Suprapubic skin (tissue), 4 donors: ENCODE data around the gene GABRR1. TPM values are rescaled to one million over a fixed set of nuclear protein-coding genes. Genes with fewer than 3 reads are reported as not detected.
"Not testable (repeated sequence)": the region's sequence is repeated elsewhere in the genome, so short reads cannot be mapped to it uniquely, and the experiment has no call there.

Source experiments
- DNase-seq, 2 donors: peaks; one replicate each; pipeline ENCODE4 v3.0.0-alpha.2; 2019; ENCODE audit warnings: low spot score in 2 of 2
- H3K27ac ChIP-seq: fragments of 200-600 bp; sonication (generic); one replicate; pipeline ENCODE4 v1.5.1; 2019
- H3K27me3 ChIP-seq: fragments of 200-600 bp; sonication (generic); one replicate; pipeline ENCODE4 v1.5.1; 2019
- H3K36me3 ChIP-seq: fragments of 200-600 bp; sonication (generic); one replicate; pipeline ENCODE4 v1.5.1; 2019
- H3K4me1 ChIP-seq: fragments of 200-600 bp; sonication (generic); one replicate; pipeline ENCODE4 v1.5.1; 2019
- H3K4me3 ChIP-seq: fragments of 200-600 bp; sonication (generic); one replicate; pipeline ENCODE4 v1.5.1; 2019; ENCODE audit warnings: mild to moderate bottlenecking
- H3K9me3 ChIP-seq: fragments of 200-600 bp; sonication (generic); one replicate; pipeline ENCODE4 v1.5.1; 2019
- CTCF ChIP-seq, 2 donors: fragments of 200-600 bp in 1 of 2; fragments of 450-650 bp in 1 of 2; sonication (generic) in 1 of 2; IDR thresholded peaks; one replicate each; pipeline ENCODE4 v1.5.1; 2016 to 2019; ENCODE audit warnings: antibody characterized with exemption in 2 of 2, mild to moderate bottlenecking in 1 of 2, moderate library complexity in 1 of 2
- EP300 ChIP-seq: sonication (generic); formaldehyde crosslinking; IDR thresholded peaks from one replicate; pipeline ENCODE4 v1.6.1; 2017; ENCODE audit warnings: antibody characterized with exemption
- POLR2A ChIP-seq, 2 donors: fragments of 450-650 bp; IDR thresholded peaks; one replicate each; pipeline ENCODE4 v1.6.1; 2017; ENCODE audit warnings: antibody characterized with exemption in 2 of 2, mild to moderate bottlenecking in 2 of 2, moderate library complexity in 2 of 2
- POLR2AphosphoS5 ChIP-seq, 3 donors: sonication (generic); formaldehyde crosslinking; IDR thresholded peaks; one replicate each; pipeline ENCODE4 v1.6.1; 2017; ENCODE audit warnings: antibody characterized with exemption in 3 of 3
- WGBS: methylation state at CpG from one replicate; pipeline ENCODE4 v1.1.5; 2018; 5-methylcytosine and 5-hydroxymethylcytosine counted together
- total RNA-seq, 4 donors: library from RNA; depleted of rRNA; stranded (reverse); fragments of >200 nt; gene quantifications; one replicate each; pipeline ENCODE4 v1.1.0, GENCODE V29; 2016

Gene GABRR1
- total RNA-seq, 4 donors from 2014 or later: 0.48 to 0.52 TPM; not detected in 2

GRCh38 chr6:89132057-89132456 lies 85.1 kb downstream of the GABRR1 start:
- no peak overlapping the region for H3K27ac ChIP-seq
- TF ChIP-seq EP300 (no peak), CTCF (IDR thresholded peaks at IDR 0.05) (no peak), POLR2AphosphoS5 (IDR thresholded peaks at IDR 0.05) (no peak), POLR2A (IDR thresholded peaks at IDR 0.05) (no peak)
- no peaks in the 10 kb centered on the region for H3K27me3 ChIP-seq
- no peaks in the 10 kb centered on the region for H3K9me3 ChIP-seq
- 81% methylated on average over 2 of the region's 2 CpGs for whole genome bisulfite sequencing
- no peak for DNase-seq
- no peak overlapping the region for H3K4me3 ChIP-seq
- H3K36me3 ChIP-seq: no peaks in the 10 kb centered on the region
- no peaks in the 10 kb centered on the region for H3K4me1 ChIP-seq

GRCh38 chr6:89131599-89131998 lies 85.6 kb downstream of the GABRR1 start:
- Histone ChIP-seq H3K27me3 (no peaks in the 10 kb centered on the region), H3K36me3 (no peaks in the 10 kb centered on the region), H3K9me3 (no peaks in the 10 kb centered on the region), H3K27ac (no peak overlapping the region), H3K4me3 (no peak overlapping the region), H3K4me1 (no peaks in the 10 kb centered on the region)
- TF ChIP-seq EP300: no peak
- no peak for TF ChIP-seq POLR2A (IDR thresholded peaks at IDR 0.05)
- no peak for TF ChIP-seq CTCF (IDR thresholded peaks at IDR 0.05)
- TF ChIP-seq POLR2AphosphoS5 (IDR thresholded peaks at IDR 0.05): no peak
- 93% methylated on average over 2 of the region's 3 CpGs for WGBS
- DNase-seq: no peak

DNA sequence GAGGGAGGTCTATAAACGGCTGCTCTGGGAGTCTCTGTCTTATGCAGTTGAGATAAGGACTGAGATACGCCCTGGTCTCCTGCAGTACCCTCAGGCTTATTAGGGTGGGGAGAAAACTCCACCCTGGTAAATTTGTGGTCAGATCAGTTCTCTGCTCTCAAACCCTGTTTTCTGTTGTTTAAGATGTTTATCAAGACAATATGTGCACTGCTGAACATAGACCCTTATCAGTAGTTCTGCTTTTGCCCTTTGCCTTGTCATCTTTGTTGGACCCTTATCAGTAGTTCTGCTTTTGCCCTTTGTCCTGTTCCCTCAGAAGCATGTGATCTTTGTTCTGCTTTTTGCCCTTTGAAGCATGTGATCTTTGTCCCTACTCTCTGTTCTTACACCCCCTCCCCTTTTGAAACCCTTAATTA lies 88.9 kb downstream of the GABRR1 start:
- H3K36me3 ChIP-seq, H3K4me3 ChIP-seq, DNase-seq, H3K27me3 ChIP-seq, H3K9me3 ChIP-seq, H3K4me1 ChIP-seq, H3K27ac ChIP-seq: not testable (repeated sequence)
- WGBS: 49% methylated on average over 2 of the region's 2 CpGs

Other genes with a start within 250 kb of the GABRR1 start
- 100 to 1,000 TPM; 238 to 292 (median 271) TPM for gene PNRC1, start 136.6 kb downstream of the GABRR1 start, total RNA-seq
- gene SRSF12, start 99.3 kb downstream of the GABRR1 start, total RNA-seq: under 1 TPM in 2 of 4 donors, not detected in 2; 0.15 to 0.36 TPM
- gene PM20D2, start 71.3 kb downstream of the GABRR1 start, total RNA-seq: 10 to 100 TPM; 15.3 to 18.6 (median 16.7) TPM
- under 1 TPM in 1 of 4 donors, not detected in 3; 0.89 TPM for gene GABRR2, start 97.9 kb upstream of the GABRR1 start, total RNA-seq
- 10 to 100 TPM; 18.7 to 26.1 (median 20.6) TPM for gene UBE2J1, start 135.4 kb upstream of the GABRR1 start, total RNA-seq
- gene RRAGD, start 194.9 kb upstream of the GABRR1 start, total RNA-seq: 10 to 100 TPM; 13.7 to 24.3 (median 17.9) TPM
- 1 to 10 TPM; 3.4 to 6.9 (median 5.4) TPM for gene ANKRD6, start 215.8 kb upstream of the GABRR1 start, total RNA-seq